ENCODE measurements around the gene LAMP1.
"Not testable (repeated sequence)": the region's sequence is repeated elsewhere in the genome, so short reads cannot be mapped to it uniquely, and the experiment has no call there.

Gene LAMP1

DNA sequence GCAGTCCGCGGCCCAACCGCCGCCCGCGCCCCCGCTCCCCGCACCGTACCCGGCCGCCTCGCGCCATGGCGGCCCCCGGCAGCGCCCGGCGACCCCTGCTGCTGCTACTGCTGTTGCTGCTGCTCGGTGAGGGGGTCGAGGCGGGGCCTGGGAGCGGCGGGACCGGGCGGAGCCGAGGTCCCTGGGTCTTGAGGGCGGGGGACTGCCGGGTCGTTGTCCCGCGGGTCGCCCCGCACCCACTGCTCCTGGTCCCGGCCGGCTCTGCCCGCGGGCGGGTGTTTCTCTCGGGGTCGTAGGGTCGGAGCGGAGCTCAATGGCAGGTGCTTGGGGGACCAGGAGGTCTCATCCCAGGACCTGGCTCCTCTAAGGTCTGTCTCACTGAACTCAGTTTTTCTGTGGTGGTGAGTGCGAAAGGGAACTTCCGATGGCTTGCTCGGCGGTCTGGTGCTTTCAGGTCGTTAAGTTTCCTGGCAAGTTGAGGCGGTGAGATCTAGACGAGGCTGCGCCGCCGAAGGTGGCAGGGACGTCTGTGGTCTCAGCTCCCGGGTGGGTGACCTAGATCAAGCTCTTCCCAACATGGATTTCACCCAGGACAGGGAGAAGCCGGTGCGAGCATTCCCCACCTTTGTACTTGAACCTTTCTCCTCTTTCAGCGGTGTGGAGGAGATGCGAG is 467 bp downstream of the LAMP1 start:
- DNase-seq: no peak

DNA sequence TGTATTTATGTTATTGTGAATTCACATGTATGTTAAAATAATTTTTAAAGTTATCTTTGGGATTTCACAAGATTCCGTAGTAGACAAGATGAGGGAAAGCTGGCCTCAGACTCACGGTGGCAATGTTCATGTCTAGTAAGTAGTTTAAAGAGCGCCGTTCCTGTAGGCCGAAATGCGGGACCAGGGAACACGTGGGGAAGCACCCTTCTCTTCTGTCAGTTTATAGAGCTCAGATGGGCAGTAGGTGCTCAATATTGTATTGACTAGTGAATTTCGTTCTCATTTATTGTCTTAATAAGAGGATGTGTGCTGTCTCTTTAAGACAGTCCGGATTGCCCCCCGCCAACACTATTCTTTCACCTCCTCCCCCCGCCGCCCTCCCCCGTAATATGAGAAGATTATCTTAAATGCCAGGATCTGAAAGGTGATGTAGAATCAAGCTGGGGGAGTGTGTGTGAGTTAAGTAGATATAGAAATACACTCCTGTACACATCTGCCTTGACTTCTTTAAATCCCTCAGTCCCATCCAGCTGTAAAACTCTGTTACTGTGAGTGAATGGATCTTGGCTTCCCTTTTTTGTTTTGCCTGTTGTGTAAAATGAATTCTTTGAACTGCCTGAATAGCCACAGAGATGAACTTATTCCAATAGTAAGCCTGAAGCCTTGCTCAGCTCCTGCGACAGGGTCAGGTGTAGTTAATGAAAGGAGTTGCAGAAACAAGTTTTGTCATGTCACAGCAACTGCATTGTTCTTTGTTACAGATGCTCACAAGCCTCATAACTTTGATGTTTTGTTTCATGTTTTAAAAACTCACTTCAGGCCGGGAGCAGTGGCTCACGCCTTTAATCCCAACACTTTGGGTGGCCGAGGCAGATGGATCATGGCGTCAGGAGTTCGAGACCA is 1.3 kb downstream of the LAMP1 start:
- no peak for DNase-seq

DNA sequence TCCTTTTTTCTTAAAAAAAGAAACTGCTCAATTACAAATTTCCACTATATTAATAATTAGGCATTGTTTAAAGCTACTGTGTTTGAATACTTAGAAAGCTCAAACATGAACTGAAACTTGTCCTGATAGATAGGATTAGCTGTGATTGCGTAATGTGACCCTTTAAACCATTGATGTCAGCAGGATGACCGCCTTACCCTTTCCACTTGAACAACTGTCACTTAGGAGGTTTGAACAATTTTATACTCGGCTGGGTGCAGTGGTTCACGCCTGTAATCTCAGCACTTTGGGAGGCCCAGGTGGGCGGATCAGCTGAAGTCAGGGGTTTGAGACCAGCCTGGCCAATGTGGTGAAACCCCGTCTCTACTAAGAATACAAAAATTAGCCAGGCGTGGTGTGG is 2.9 kb downstream of the LAMP1 start:
- no peak for DNase-seq

DNA sequence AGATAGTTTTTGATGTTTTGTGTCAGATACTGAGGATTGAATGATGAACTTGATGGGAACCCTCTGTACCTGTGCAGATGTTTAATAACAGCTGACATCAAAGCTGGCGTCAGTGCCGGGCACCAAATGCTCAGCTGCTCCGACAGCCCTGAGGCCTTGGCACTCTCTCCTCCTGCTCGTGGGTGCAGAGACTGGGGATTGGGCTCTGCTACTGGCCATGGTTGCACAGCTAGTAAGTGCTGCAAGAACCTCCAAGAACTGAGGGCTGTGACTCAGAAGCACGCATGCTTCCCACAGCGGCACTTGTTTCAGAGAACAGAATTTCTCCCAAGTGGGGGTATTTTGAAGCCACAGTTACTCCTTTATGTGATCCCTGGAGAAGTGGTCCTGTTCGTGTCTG is 5.9 kb downstream of the LAMP1 start:
- DNase-seq: no peak

DNA sequence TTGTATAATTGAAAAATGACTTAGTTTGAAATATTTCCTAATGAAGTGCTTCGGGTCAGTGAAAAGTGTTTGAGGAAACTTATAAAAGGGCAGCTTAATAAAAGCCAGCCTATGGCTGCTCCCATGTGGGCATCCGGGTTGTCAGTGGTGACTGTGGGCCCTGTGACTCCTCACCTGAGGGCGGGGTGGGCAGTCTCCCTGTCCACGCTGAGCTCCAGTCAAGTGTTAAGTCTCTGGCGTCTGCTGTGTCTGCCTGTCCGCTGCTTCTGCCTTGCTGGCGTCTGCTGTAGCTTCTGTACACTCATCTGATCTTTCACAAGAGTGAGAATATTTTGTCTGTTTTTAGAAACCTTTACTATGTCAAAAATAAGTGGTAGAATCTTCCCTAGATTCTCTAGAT is 7.1 kb downstream of the LAMP1 start:
- no peak for DNase-seq

DNA sequence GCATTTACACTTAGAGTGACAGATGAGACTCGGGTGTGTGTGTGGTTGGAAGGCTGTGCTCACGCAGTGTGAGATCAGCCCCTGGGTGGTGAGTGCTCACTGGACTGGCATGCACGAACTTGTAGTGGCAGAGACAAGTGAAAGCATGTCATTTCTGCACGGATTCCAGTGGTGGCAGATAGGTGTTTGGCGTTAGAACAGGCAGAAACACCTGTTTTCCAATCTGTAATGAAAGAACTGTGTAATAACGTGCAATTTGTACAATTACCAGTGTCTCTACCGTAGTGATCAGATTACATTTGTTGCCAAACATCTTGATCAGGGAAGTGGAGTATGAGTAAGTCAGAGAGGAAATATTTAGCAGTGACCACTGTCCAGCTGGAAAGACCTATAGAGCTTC is 8.2 kb downstream of the LAMP1 start:
- DNase-seq: peak; percentile 22

DNA sequence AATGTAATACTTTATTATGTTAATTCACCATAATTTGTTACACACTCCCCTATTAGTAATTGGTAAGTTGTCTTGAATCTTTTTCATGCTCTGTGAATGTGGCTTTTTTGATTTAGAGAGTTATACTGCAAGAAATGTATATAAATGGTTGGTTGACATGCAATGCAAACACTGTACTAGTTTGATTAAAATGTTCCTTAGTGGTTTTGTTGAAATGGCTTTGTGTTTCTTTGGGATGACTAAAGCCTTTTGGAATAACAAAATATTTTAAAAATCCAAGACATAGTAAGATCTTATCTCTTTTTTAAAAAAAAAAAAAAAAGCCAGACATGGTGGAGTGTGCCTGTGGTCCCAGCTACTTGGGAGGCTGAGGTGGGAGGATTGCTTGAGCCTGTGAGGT is 10.5 kb downstream of the LAMP1 start:
- DNase-seq: no peak

DNA sequence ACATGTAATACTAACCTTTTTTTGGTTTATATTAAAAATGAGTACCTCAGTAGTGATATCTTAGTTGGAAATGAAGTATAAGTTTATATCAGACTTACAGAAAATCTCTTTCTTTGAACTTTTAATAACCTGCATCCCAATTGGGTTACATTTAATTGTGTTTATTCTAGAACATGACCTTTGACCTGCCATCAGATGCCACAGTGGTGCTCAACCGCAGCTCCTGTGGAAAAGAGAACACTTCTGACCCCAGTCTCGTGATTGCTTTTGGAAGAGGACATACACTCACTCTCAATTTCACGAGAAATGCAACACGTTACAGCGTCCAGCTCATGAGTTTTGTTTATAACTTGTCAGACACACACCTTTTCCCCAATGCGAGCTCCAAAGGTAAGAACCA is 12.4 kb downstream of the LAMP1 start:
- DNase-seq: no peak

DNA sequence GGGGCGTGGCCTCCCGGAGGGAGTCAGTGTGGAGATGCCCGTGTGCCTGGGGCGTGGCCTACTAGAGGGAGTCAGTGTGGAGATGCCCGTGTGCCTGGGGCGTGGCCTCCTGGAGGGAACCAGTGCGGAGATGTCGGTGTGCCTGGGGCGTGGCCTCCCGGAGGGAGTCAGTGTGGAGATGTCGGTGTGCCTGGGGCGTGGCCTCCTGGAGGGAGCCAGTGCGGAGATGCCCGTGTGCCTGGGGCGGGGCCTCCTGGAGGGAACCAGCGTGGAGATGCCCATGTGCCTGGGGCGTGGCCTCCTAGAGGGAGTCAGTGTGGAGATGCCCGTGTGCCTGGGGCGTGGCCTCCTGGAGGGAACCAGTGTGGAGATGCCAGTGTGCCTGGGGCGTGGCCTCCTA is 17.1 kb downstream of the LAMP1 start:
- not testable (repeated sequence) for DNase-seq

DNA sequence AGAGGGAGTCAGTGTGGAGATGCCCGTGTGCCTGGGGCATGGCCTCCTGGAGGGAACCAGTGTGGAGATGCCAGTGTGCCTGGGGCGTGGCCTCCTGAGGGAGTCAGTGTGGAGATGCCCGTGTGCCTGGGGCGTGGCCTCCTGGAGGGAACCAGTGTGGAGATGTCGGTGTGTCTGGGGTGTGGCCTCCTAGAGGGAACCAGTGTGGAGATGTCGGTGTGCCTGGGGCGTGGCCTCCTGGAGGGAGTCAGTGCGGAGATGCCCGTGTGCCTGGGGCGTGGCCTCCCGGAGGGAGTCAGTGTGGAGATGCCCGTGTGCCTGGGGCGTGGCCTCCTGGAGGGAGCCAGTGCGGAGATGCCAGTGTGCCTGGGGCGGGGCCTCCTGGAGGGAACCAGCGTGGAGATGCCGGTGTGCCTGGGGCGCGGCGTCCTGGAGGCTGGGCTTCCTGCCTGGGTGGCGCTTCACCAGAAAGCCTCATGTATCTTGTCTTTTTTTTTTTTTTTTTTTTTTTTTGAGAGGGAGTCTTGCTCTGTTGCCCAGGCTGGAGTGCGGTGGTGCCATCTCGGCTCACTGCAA is 17.9 kb downstream of the LAMP1 start:
- DNase-seq: not testable (repeated sequence)

DNA sequence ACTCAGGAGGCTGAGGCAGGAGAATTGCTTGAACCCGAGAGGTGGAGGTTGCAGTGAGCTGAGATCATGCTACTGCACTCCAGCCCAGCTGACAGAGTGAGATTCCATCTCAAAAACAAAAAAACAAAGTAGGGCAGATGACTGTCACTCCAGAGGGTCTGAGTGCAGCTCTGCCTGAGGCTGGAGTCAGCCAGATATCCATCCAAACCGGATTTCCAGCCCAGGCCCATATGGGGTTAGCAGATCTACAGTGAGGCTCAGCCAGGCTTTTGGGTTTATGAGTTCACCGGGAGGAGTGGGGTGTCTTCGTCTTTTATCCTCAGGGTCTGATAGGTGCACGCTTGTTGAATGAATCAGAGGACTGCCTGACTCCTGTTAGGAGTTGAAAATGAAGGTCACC is 19.0 kb downstream of the LAMP1 start:
- DNase-seq: no peak

DNA sequence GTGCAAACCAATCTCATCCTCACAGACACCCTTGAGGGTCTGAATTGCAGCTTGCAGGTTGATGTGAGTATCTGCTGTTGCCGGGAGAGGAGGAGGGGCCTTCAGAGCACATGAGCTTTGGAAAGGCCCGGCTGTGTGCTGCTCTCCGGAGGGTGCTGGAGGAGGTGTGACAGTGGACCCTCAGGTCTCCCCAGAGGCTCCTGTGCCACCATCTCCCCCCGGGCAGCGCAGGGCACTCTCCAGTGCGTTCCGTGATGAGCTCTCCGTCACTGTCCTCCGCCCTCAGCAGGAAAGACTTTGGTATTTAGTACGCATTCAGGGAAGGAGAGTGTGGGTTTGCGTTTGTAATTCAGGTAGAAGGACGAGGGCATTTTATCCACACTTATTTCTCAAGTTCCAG is 20.0 kb downstream of the LAMP1 start:
- no peak for DNase-seq

DNA sequence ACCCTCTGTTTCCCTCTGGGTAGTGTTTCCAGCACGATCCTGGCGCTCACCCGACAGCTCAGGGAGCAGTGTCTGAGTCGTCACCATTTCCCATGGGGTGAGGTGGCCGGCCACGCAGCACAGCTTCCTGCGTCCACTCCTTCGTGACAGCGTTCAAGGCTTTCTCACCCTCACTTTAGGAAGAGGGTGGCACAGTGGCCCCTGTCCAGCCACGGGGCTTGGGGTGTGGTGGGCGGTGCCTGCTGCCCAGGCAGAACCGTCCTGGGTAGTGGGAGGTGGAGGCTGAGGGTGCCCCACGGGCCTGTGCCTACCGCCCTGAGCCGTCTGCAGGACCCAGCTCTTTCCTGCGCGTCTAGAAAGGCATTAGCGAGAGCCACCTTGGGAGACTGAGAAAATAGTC is 21.9 kb downstream of the LAMP1 start:
- no peak for DNase-seq

DNA sequence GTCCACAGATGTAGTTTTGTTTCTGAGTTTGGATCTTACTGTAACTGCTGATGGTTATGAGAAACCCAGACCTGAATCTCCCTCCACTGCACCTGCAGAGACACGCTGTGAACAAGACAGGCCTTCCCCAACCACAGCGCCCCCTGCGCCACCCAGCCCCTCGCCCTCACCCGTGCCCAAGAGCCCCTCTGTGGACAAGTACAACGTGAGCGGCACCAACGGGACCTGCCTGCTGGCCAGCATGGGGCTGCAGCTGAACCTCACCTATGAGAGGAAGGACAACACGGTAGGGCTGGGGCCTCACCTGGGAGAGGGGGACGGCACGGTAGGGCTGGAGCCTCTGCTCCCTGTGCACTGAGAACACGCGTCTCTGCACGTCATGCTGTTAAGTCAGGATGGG is 22.3 kb downstream of the LAMP1 start:
- no peak for DNase-seq

DNA sequence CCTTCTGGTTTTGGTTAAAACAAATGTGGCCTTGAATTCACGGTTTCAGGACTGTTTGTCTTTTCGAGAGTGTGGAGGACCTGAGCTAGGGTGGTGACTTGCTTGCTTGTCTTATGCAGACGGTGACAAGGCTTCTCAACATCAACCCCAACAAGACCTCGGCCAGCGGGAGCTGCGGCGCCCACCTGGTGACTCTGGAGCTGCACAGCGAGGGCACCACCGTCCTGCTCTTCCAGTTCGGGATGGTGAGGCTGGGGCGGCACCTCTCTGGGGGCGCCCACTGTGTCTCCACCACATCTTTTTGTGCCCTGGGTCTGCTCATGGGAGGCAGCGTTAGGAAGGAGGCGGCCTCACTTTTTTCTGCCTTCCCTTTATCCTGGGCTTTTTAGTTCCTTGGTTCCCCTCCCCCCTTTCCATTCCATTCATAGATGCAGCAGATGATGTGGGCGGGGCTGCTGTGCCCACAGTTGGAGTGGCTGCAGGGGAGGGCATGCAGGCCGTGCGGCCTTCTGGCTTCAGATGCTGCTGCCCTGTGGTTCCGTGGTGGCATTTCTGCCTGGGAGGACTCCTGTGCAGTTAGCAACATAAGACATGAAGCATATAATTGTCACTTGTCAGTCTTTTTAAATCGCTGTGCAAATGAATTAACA is 23.3 kb downstream of the LAMP1 start:
- DNase-seq: no peak

DNA sequence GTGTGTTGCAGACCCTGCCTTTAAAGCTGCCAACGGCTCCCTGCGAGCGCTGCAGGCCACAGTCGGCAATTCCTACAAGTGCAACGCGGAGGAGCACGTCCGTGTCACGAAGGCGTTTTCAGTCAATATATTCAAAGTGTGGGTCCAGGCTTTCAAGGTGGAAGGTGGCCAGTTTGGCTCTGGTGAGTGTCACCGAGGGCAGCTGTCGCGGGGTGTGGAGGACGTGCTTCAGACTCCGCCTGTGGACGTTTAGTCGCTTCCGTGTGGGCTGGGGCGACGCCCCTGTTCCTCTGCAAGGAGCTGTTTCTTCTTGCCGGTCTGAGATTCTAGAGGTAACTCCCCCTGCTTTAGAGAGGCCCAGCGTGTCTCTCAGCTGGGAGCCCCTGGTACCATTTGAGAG is 24.5 kb downstream of the LAMP1 start:
- no peak for DNase-seq

DNA sequence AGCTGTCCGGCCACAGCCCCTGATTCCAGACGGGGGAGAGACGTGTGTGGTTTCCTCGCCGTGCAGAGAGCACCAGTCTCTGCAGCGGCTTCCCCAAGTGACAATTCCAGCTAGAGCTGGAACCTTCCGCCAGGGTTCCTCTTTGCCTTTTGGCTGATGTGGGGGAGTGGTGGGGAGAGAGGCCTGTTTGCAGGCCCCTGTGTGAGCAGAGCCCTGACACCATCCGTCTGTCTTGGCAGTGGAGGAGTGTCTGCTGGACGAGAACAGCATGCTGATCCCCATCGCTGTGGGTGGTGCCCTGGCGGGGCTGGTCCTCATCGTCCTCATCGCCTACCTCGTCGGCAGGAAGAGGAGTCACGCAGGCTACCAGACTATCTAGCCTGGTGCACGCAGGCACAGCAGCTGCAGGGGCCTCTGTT is 25.0 kb downstream of the LAMP1 start:
- no peak for DNase-seq

DNA sequence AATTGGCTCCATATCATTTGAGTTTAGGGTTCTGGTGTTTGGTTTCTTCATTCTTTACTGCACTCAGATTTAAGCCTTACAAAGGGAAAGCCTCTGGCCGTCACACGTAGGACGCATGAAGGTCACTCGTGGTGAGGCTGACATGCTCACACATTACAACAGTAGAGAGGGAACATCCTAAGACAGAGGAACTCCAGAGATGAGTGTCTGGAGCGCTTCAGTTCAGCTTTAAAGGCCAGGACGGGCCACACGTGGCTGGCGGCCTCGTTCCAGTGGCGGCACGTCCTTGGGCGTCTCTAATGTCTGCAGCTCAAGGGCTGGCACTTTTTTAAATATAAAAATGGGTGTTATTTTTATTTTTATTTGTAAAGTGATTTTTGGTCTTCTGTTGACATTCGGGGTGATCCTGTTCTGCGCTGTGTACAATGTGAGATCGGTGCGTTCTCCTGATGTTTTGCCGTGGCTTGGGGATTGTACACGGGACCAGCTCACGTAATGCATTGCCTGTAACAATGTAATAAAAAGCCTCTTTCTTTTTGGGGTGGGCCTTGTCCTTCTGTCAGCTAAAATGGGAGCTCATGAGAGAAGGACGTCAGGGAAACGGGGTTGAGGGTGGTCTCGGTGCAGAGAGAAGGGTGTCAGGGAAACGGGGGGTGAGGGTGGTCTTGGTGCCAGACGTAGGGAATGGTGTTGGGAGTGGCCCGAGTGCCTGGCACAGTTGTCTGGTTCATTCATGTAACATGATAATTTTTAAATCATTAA is 26.0 kb downstream of the LAMP1 start:
- no peak for DNase-seq

DNA sequence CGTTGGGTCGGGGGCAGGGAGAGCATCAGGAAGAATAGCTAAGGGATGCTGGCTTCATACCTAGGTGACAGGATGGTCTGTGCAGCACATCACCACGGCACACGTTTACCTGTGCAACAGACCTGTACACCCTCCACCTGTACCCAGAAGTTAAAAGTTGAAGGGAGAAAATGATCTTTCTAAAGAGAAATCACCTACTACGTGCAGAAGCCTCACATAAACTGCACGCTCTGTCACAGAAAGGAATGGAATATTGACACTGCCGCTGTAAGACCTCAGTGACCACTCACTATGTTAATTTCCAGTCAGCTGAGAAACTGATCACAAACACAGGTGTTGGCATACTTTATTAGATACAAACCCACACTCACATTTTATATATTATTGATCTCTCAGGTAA is 26.8 kb downstream of the LAMP1 start:
- no peak for DNase-seq

DNA sequence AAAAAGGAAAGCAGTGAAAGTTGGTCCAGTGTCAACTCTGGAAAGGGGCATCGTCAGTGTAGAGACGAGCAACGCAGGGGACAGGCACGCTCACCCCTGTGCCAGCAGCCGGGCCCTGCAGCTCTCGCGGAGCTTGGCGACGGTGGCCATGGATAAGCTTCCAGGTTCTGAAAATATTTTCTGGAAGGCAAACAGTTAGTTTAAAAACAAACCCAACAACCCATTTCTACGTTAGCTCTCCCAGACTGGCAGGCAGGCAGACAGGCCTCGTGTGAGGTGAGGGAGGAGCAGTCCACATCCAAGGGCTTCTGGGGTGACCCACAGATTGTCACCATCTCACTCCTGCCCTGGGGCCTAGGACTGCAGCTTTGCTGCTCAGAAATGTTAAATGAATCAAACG is 27.4 kb downstream of the LAMP1 start:
- DNase-seq: no peak

DNA sequence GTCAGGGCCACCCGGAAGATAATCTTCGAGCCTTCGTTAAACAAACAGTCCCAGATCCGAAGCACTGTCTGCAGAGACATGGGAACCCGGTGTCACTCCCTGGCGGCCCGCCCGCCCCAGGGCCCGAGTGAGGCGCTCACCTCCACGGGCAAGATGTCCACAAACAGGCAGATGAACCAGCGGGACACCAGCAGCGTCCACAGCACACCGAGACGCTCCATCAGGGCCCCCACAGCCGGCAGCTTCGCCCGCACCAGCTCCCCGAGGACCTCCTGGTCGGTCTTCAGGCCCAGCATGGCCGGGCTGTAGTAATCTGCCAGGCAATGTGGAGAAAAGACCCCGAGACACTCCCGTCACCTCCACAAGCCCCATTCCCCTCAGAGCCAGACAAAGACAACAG is 28.7 kb downstream of the LAMP1 start:
- no peak for DNase-seq

DNA sequence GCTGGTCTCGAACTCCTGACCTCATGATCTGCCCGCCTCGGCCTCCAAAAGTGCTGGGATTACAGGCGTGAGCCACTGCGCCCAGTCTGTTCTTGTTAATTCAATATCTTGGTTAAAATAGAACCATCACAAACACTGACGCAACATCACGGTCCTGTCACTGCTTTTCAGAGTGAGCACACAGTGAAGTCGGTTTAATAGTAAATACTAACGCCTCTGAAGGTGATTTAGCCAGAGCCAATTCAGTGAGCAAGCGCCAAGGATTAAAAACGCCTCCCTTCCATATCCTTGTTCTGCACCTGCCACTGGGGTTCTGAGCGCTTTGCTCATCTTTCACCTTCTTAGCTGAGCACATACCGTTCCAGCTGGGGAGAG is 30.3 kb downstream of the LAMP1 start:
- DNase-seq: no peak
